ENCODE results near the gene GMPR. TPM values are rescaled to one million over a fixed set of nuclear protein-coding genes. Genes with fewer than 3 reads are reported as not detected.

Gene GMPR
- polyA plus RNA-seq, 1 experiment, result 8.3 TPM

- H3K4me3 ChIP-seq (ENCODE audit: low read depth, low read length), result no peak overlapping the region
- no peak for TF ChIP-seq CTCF (IDR thresholded peaks at IDR 0.05; ENCODE audit: insufficient read depth, low read depth, low read length)
- ChIA-PET CTCF (interaction anchor here (0.9 to 1.1 kb wide), 2 partner anchors 15 to 78 kb away, joined by 3 to 5 read pairs; no protein-coding TSS in a partner anchor), POLR2A (no interaction called here)
- peaks cover 8% of the 10 kb centered on the region for H3K27me3 ChIP-seq (ENCODE audit: control insufficient read depth, insufficient read depth, low read length)
- DNase-seq (ENCODE audit: low read depth), result no peak
- no peaks in the 10 kb centered on the region for H3K36me3 ChIP-seq (ENCODE audit: control insufficient read depth, insufficient read depth, low read length)
Measured at GRCh38 chr6:16198061-16198705, 40.2 kb upstream of the GMPR start.

DNA sequence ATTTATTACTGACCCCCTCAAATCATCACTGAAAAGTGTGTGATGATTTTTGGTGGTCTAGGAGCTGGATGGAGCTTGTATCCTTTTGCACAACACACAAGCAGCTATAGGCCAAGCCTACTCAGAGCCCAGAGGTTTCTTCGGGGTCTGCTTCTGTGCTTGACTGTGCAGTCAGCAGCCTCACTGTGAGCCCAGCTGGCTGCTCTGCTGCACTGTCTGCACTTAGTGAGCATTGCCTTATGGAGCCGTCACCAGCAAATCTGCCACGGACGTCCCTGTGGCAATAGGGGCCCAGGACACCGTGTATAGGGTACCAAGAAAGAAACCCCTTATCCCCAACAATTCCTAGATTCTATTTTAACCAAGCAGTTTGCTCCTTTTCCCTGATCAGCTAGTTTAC is 38.6 kb upstream of the GMPR start:
- Histone ChIP-seq H3K36me3 (ENCODE audit: control insufficient read depth, insufficient read depth, low read length) (no peaks in the 10 kb centered on the region), H3K4me3 (ENCODE audit: low read depth, low read length) (no peak overlapping the region), H3K27me3 (ENCODE audit: control insufficient read depth, insufficient read depth, low read length) (peaks cover 4% of the 10 kb centered on the region)
- CTCF ChIA-PET, result interaction anchor here (0.7 to 4.4 kb wide), 5 partner anchors 13 to 514 kb away, joined by 3 to 27 read pairs (median 5); no protein-coding TSS in a partner anchor
- POLR2A ChIA-PET, result no interaction called here
- TF ChIP-seq CTCF (IDR thresholded peaks at IDR 0.05; ENCODE audit: insufficient read depth, low read depth, low read length), result no peak
- DNase-seq (ENCODE audit: low read depth), result no peak

DNA sequence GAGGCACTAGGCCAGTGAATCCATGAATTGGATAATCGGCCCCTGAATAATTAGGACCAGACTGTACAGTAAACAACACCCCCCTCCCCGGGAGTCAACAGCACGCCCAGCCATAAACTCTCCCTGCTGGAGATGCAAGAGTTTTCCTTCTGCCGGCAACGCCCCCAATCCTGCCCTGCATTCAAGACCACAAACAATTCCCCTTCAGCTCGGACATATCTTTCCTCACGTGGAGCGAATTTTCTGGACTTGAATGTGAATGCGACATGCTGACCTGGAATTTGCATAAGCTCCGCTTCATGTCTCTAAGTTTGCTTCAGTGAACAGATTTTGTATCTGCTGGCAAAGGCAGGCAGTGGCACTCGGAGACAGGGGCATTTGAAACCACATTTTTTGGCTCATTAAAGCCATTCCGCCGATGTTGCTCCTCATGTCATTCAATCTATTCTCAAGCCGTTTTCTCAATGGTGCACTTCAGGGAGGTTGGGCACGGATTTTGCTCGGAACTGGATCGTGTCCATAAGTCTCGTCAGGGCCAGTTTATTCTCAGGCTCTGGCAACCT is 38.0 kb upstream of the GMPR start:
- POLR2A ChIA-PET, result no interaction called here
- no peak for DNase-seq (ENCODE audit: low read depth)

GRCh38 chr6:16201706-16202105 is 36.7 kb upstream of the GMPR start:
- POLR2A ChIA-PET, result interaction anchor here (0.6 kb wide), 1 partner anchor 586 kb away, joined by 5 read pairs; no protein-coding TSS in a partner anchor
- Histone ChIP-seq H3K36me3 (ENCODE audit: control insufficient read depth, insufficient read depth, low read length) (no peaks in the 10 kb centered on the region), H3K27me3 (ENCODE audit: control insufficient read depth, insufficient read depth, low read length) (peaks cover 4% of the 10 kb centered on the region), H3K4me3 (ENCODE audit: low read depth, low read length) (no peak overlapping the region)
- no peak for DNase-seq (ENCODE audit: low read depth)
- CTCF ChIA-PET, result interaction anchor here (3.5 to 4.4 kb wide), 2 partner anchors 18 to 510 kb away, joined by 19 to 27 read pairs; no protein-coding TSS in a partner anchor
- no peak for TF ChIP-seq CTCF (IDR thresholded peaks at IDR 0.05; ENCODE audit: insufficient read depth, low read depth, low read length)

More for the DNA sequence above, 38.0 kb upstream of the GMPR start:
- Histone ChIP-seq H3K4me3 (ENCODE audit: low read depth, low read length) (no peak overlapping the region), H3K27me3 (ENCODE audit: control insufficient read depth, insufficient read depth, low read length) (peaks cover 4% of the 10 kb centered on the region), H3K36me3 (ENCODE audit: control insufficient read depth, insufficient read depth, low read length) (no peaks in the 10 kb centered on the region)
- CTCF ChIA-PET, result interaction anchor here (0.6 to 4.4 kb wide), 5 partner anchors 13 to 509 kb away, joined by 3 to 27 read pairs (median 5); no protein-coding TSS in a partner anchor
- no peak for TF ChIP-seq CTCF (IDR thresholded peaks at IDR 0.05; ENCODE audit: insufficient read depth, low read depth, low read length)

- H3K27me3 ChIP-seq (ENCODE audit: control insufficient read depth, insufficient read depth, low read length), result peaks cover 6% of the 10 kb centered on the region; the same call in 1 of the 2 replicates
- TF ChIP-seq CTCF (IDR thresholded peaks at IDR 0.05; ENCODE audit: insufficient read depth, low read depth, low read length), result no peak
- CTCF ChIA-PET, result interaction anchor here (0.8 to 1.9 kb wide), 14 partner anchors 9 to 525 kb away, joined by 3 to 25 read pairs (median 4); partner anchors contain the start of gene MYLIP
- POLR2A ChIA-PET, result no interaction called here
- H3K4me3 ChIP-seq (ENCODE audit: low read depth, low read length), result no peak overlapping the region
- H3K36me3 ChIP-seq (ENCODE audit: control insufficient read depth, insufficient read depth, low read length), result no peaks in the 10 kb centered on the region
- no peak for DNase-seq (ENCODE audit: low read depth)
Measured at GRCh38 chr6:16204653-16205376, 33.6 kb upstream of the GMPR start.

All from BJ (cell line).